Hepatocyte (in vitro differentiated cells): ENCODE measurements around the gene COMMD6. TPM values are rescaled to one million over a fixed set of nuclear protein-coding genes. Genes with fewer than 3 reads are reported as not detected.

Experiments
- DNase-seq: peaks from one replicate; pipeline ENCODE4 v3.0.0-alpha.2; 2016; ENCODE audit warnings: low spot score
- H2AFZ ChIP-seq: fragments of 200-600 bp; sonication (generic); 2 replicates; pipeline ENCODE4 v1.6.0; 2016; ENCODE audit warnings: antibody characterized with exemption, mild to moderate bottlenecking
- H3K27ac ChIP-seq: fragments of 200-600 bp; sonication (generic); 2 replicates; pipeline ENCODE4 v1.5.1; 2016; ENCODE audit warnings: mild to moderate bottlenecking
- H3K27me3 ChIP-seq: fragments of 200-600 bp; sonication (generic); 2 replicates; pipeline ENCODE4 v1.6.1; 2016
- H3K36me3 ChIP-seq: fragments of 200-600 bp; sonication (generic); replicated peaks from 2 replicates; pipeline ENCODE4 v1.5.1; 2016; ENCODE audit warnings: low read depth; ENCODE audit not compliant: insufficient read depth
- H3K4me1 ChIP-seq: fragments of 200-600 bp; sonication (generic); 2 replicates; pipeline ENCODE4 v1.5.1; 2016; ENCODE audit warnings: mild to moderate bottlenecking, moderate library complexity; ENCODE audit not compliant: insufficient read depth
- H3K4me2 ChIP-seq: fragments of 200-600 bp; sonication (generic); 2 replicates; pipeline ENCODE4 v1.6.0; 2016
- H3K4me3 ChIP-seq: fragments of 200-600 bp; sonication (generic); 2 replicates; pipeline ENCODE4 v1.5.1; 2016; ENCODE audit warnings: mild to moderate bottlenecking
- H3K79me2 ChIP-seq: fragments of 200-600 bp; sonication (generic); 2 replicates; pipeline ENCODE4 v1.6.0; 2017; ENCODE audit warnings: mild to moderate bottlenecking
- H3K9me2 ChIP-seq: fragments of 200-600 bp; sonication (generic); replicated peaks from 2 replicates; pipeline ENCODE4 v1.6.0; 2017; ENCODE audit warnings: mild to moderate bottlenecking; ENCODE audit not compliant: insufficient read depth
- H3K9me3 ChIP-seq: fragments of 200-600 bp; sonication (generic); 2 replicates; pipeline ENCODE4 v1.5.1; 2016; ENCODE audit warnings: low read depth, mild to moderate bottlenecking
- H4K20me1 ChIP-seq: fragments of 200-600 bp; sonication (generic); 2 replicates; pipeline ENCODE4 v1.6.0; 2016; ENCODE audit warnings: mild to moderate bottlenecking; ENCODE audit not compliant: insufficient read depth, poor library complexity, severe bottlenecking
- EZH2 ChIP-seq: fragments of 200-600 bp; sonication (generic); IDR thresholded peaks from 2 replicates; pipeline ENCODE4 v1.6.1; 2016; ENCODE audit warnings: antibody characterized with exemption, mild to moderate bottlenecking, borderline replicate concordance
- EZH2phosphoT487 ChIP-seq: fragments of 200-600 bp; sonication (generic); IDR thresholded peaks from one replicate; pipeline ENCODE4 v1.6.1; 2018; ENCODE audit warnings: antibody characterized with exemption, mild to moderate bottlenecking, low read depth, moderate library complexity; ENCODE audit not compliant: unreplicated experiment, severe bottlenecking
- WGBS: methylation state at CpG from one replicate; pipeline ENCODE4 v1.1.6; 2016; ENCODE audit warnings: low lambda C conversion rate; ENCODE audit errors: missing lambda C conversion rate; 5-methylcytosine and 5-hydroxymethylcytosine counted together
- polyA plus RNA-seq: library from polyadenylated mRNA; unstranded; fragments of >200 nt; fragmentation: Nextera tagmentation; extraction: Ambion mirVana; gene quantifications from 2 replicates; pipeline ENCODE4 v1.2.1, GENCODE V29; 2016
- total RNA-seq: library from RNA; depleted of rRNA; stranded (reverse); fragments of >200 nt; gene quantifications from 2 replicates; pipeline ENCODE4 v1.2.3, GENCODE V29; 2014
- TF ChIP-seq, protein P1 (sequence below): fragments of 200-600 bp; sonication (generic); IDR thresholded peaks from 2 replicates; pipeline ENCODE4 v1.5.1; 2016; ENCODE audit warnings: antibody characterized with exemption, mild to moderate bottlenecking; ENCODE audit not compliant: poor library complexity

The COMMD6 gene
- total and polyA plus RNA-seq, 2 experiments from 2014 or later = 117 to 258 TPM

GRCh38 chr13:75541961-75542360, 4.3 kb upstream of the COMMD6 start:
- Histone ChIP-seq H3K27me3 (no peaks in the 10 kb centered on the region), H3K4me2 (no peak overlapping the region), H3K79me2 (peaks cover 5% of the 10 kb centered on the region), H3K9me2 (no peaks in the 10 kb centered on the region), H3K4me3 (no peak overlapping the region), H2AFZ (no peak overlapping the region), H3K36me3 (no peaks in the 10 kb centered on the region), H3K4me1 (peaks cover 2% of the 10 kb centered on the region), H3K27ac (no peak overlapping the region), H4K20me1 (no peaks in the 10 kb centered on the region), H3K9me3 (no peaks in the 10 kb centered on the region)
- TF ChIP-seq EZH2phosphoT487 (no peak), EZH2 (no peak)
- TF ChIP-seq, protein P1, sequence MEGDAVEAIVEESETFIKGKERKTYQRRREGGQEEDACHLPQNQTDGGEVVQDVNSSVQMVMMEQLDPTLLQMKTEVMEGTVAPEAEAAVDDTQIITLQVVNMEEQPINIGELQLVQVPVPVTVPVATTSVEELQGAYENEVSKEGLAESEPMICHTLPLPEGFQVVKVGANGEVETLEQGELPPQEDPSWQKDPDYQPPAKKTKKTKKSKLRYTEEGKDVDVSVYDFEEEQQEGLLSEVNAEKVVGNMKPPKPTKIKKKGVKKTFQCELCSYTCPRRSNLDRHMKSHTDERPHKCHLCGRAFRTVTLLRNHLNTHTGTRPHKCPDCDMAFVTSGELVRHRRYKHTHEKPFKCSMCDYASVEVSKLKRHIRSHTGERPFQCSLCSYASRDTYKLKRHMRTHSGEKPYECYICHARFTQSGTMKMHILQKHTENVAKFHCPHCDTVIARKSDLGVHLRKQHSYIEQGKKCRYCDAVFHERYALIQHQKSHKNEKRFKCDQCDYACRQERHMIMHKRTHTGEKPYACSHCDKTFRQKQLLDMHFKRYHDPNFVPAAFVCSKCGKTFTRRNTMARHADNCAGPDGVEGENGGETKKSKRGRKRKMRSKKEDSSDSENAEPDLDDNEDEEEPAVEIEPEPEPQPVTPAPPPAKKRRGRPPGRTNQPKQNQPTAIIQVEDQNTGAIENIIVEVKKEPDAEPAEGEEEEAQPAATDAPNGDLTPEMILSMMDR = no peak
- WGBS = 100% methylated on average over 1 of the region's 1 CpG
- DNase-seq = no peak

DNA sequence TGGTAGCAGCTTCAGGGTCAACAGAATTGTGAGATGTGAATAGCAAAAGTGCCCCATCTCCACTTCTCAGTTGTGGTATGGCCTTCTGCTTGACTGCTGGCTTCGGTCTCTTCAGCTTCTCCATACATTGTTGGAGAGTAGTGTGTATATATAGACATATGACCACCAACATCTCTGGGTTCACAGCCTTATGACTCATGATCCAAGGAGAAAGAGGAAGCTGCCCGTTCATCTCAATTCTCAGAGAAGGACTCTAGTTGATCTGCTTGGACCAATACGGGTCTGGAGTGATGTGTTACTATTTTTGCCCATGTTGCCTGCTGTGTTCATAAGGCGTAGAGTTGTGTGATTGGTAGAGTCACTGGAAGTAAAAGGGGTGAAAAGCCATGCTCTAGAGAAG, 3.6 kb upstream of the COMMD6 start:
- Histone ChIP-seq H3K79me2 (peaks cover 11% of the 10 kb centered on the region), H3K27me3 (no peaks in the 10 kb centered on the region), H3K4me2 (no peak overlapping the region), H3K27ac (no peak overlapping the region), H3K9me2 (no peaks in the 10 kb centered on the region), H3K4me1 (peaks cover 8% of the 10 kb centered on the region), H3K36me3 (no peaks in the 10 kb centered on the region), H4K20me1 (no peaks in the 10 kb centered on the region), H3K4me3 (no peak overlapping the region), H2AFZ (no peak overlapping the region), H3K9me3 (no peaks in the 10 kb centered on the region)
- WGBS = 92% methylated on average over 4 of the region's 4 CpGs
- DNase-seq = no peak
- TF ChIP-seq, protein P1 = no peak
- no peak for TF ChIP-seq EZH2
- no peak for TF ChIP-seq EZH2phosphoT487

DNA sequence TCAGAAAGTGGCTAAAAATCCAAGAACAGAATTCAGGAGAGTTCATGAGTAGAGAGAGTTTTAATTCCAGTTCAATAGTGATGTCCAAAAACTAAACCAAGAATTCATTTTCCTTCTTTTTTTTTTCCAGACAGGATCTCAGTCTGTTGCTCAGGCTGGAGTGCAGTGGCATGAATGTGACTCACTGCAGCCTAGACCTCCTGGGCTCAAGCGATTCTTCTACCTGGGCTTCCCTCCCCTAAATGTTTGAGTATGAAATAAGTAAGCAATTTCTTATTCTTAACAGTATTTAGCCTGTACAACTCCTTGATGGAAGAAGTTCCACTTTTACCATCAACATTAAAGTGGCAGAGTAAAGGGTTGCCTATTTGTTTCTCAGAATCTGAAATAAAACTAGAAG, 3.8 kb downstream of the COMMD6 start:
- TF ChIP-seq EZH2 (no peak), EZH2phosphoT487 (no peak)
- TF ChIP-seq, protein P1 = no peak
- H3K9me3 ChIP-seq = no peaks in the 10 kb centered on the region
- 91% methylated on average over 1 of the region's 1 CpG for WGBS
- H4K20me1 ChIP-seq = no peaks in the 10 kb centered on the region
- H3K4me3 ChIP-seq = no peak overlapping the region
- no peaks in the 10 kb centered on the region for H3K36me3 ChIP-seq
- DNase-seq = no peak
- H3K79me2 ChIP-seq = peaks cover 29% of the 10 kb centered on the region
- no peak overlapping the region for H2AFZ ChIP-seq
- peaks cover 14% of the 10 kb centered on the region for H3K4me1 ChIP-seq
- no peak overlapping the region for H3K4me2 ChIP-seq
- H3K27ac ChIP-seq = no peak overlapping the region
- H3K27me3 ChIP-seq = no peaks in the 10 kb centered on the region
- H3K9me2 ChIP-seq = no peaks in the 10 kb centered on the region

DNA sequence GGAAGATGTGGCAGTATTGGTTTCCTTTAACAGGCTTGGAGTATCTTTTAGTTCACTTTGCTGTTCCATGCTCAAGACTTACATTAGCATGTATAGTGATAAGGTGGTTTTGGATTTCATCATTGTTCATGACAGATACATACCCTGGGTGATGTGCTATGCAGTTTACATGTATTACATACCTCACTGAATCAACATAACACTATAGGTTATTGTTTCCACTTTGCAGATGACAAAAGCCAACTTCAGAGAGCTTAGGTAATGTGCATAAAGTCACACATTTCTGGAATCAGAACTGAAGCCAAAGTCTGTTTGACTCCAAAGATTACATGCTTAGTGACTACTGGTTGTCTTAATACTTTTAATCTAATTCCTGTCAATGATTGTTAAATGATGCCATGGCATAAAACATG, 7.1 kb downstream of the COMMD6 start:
- H3K4me3 ChIP-seq = no peak overlapping the region
- H3K27ac ChIP-seq = no peak overlapping the region
- peaks cover 11% of the 10 kb centered on the region for H3K79me2 ChIP-seq
- no peak overlapping the region for H2AFZ ChIP-seq
- no peak overlapping the region for H3K4me2 ChIP-seq
- no peaks in the 10 kb centered on the region for H3K27me3 ChIP-seq
- no peaks in the 10 kb centered on the region for H3K9me3 ChIP-seq
- no peaks in the 10 kb centered on the region for H3K36me3 ChIP-seq
- no peaks in the 10 kb centered on the region for H3K9me2 ChIP-seq
- no peak for TF ChIP-seq EZH2phosphoT487
- TF ChIP-seq, protein P1 = no peak
- TF ChIP-seq EZH2 = no peak
- no peaks in the 10 kb centered on the region for H4K20me1 ChIP-seq
- no peak for DNase-seq
- peaks cover 5% of the 10 kb centered on the region for H3K4me1 ChIP-seq
